Prostate gland (tissue), 2 donors: ENCODE data around the gene ACOXL.

Experiments
- POLR2A ChIP-seq: fragments of 450-650 bp; IDR thresholded peaks from one replicate; pipeline ENCODE4 v1.6.1; 2016; ENCODE audit warnings: antibody characterized with exemption, mild to moderate bottlenecking
- POLR2AphosphoS5 ChIP-seq: sonication (generic); formaldehyde crosslinking; IDR thresholded peaks from one replicate; pipeline ENCODE4 v1.6.1; 2017; ENCODE audit warnings: antibody characterized with exemption
- TF ChIP-seq, protein P1 (sequence below), 4 experiments: fragments of 200-600 bp in 2 of 4; fragments of 450-650 bp in 2 of 4; sonication (generic) in 2 of 4; IDR thresholded peaks; 1 replicate in 3 of 4; 2 replicates in 1 of 4; pipeline ENCODE4 v1.5.1; 2016 to 2019; ENCODE audit warnings: antibody characterized with exemption in 4 of 4, mild to moderate bottlenecking in 2 of 4, moderate library complexity in 2 of 4

DNA sequence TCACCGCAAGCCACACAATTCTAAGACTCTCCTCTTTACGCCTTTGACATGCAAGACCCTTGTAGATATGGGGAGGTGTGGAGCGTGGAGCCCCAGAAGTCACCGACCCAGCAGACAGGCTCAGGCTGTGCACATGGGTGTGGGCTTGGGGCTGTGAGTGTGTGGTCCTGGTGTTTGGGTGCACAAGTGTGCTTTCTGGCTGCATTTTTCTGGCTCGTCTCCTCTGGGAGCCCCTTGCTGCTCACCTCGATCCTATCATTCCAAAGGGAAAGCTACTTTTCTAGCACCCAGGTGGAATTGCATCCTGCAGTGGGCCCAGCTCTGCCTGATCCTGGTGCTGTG is 143.0 kb downstream of the ACOXL start:
- TF ChIP-seq POLR2AphosphoS5: no peak
- TF ChIP-seq, protein P1, sequence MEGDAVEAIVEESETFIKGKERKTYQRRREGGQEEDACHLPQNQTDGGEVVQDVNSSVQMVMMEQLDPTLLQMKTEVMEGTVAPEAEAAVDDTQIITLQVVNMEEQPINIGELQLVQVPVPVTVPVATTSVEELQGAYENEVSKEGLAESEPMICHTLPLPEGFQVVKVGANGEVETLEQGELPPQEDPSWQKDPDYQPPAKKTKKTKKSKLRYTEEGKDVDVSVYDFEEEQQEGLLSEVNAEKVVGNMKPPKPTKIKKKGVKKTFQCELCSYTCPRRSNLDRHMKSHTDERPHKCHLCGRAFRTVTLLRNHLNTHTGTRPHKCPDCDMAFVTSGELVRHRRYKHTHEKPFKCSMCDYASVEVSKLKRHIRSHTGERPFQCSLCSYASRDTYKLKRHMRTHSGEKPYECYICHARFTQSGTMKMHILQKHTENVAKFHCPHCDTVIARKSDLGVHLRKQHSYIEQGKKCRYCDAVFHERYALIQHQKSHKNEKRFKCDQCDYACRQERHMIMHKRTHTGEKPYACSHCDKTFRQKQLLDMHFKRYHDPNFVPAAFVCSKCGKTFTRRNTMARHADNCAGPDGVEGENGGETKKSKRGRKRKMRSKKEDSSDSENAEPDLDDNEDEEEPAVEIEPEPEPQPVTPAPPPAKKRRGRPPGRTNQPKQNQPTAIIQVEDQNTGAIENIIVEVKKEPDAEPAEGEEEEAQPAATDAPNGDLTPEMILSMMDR (IDR thresholded peaks at IDR 0.05): no peak
- no peak for TF ChIP-seq POLR2A
